Measurements from ENCODE around the gene GOT2.

- TF ChIP-seq, protein P1, sequence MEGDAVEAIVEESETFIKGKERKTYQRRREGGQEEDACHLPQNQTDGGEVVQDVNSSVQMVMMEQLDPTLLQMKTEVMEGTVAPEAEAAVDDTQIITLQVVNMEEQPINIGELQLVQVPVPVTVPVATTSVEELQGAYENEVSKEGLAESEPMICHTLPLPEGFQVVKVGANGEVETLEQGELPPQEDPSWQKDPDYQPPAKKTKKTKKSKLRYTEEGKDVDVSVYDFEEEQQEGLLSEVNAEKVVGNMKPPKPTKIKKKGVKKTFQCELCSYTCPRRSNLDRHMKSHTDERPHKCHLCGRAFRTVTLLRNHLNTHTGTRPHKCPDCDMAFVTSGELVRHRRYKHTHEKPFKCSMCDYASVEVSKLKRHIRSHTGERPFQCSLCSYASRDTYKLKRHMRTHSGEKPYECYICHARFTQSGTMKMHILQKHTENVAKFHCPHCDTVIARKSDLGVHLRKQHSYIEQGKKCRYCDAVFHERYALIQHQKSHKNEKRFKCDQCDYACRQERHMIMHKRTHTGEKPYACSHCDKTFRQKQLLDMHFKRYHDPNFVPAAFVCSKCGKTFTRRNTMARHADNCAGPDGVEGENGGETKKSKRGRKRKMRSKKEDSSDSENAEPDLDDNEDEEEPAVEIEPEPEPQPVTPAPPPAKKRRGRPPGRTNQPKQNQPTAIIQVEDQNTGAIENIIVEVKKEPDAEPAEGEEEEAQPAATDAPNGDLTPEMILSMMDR (IDR thresholded peaks at IDR 0.05; ENCODE audit: poor library complexity): no peak
- TF ChIP-seq EZH2 (IDR thresholded peaks at IDR 0.05; ENCODE audit: borderline replicate concordance): no peak
Measured at GRCh38 chr16:58678269-58678668, 55.8 kb downstream of the GOT2 start.
